Heart right ventricle (tissue), 16 donors: ENCODE results near the gene COMT. TPM values are rescaled to one million over a fixed set of nuclear protein-coding genes. Genes with fewer than 3 reads are reported as not detected.

ENCODE experiments used
- ATAC-seq, 8 donors: fragments of 200-7000 bp; cut with Tn5 transposase; one replicate each; pipeline ENCODE4 v1.9.1; 2020; ENCODE audit warnings: mild to moderate bottlenecking in 8 of 8, moderate library complexity in 8 of 8, moderate number of reproducible peaks in 1 of 8
- DNase-seq, 2 donors: peaks; one replicate each; pipeline ENCODE4 v3.0.0-alpha.2; 2020
- H3K27ac ChIP-seq, 10 donors: fragments of 200-600 bp; sonication (generic) in 2 of 10; one replicate each; pipeline versions ENCODE4 v1.5.0 to v1.8.0; 2020 to 2022; ENCODE audit warnings: mild to moderate bottlenecking in 3 of 10
- H3K27me3 ChIP-seq, 7 donors: fragments of 200-600 bp; one replicate each; pipeline ENCODE4 v1.8.0; 2021 to 2022; ENCODE audit warnings: mild to moderate bottlenecking in 2 of 7
- H3K36me3 ChIP-seq, 9 donors: fragments of 200-600 bp; sonication (generic) in 1 of 9; one replicate each; pipeline versions ENCODE4 v1.5.0 to v1.8.0; 2020 to 2022; ENCODE audit warnings: mild to moderate bottlenecking in 2 of 9
- H3K4me1 ChIP-seq, 9 donors: fragments of 200-600 bp; sonication (generic) in 1 of 9; one replicate each; pipeline versions ENCODE4 v1.5.0 to v1.8.0; 2020 to 2022; ENCODE audit warnings: mild to moderate bottlenecking in 4 of 9
- H3K4me3 ChIP-seq, 10 donors: fragments of 200-600 bp; sonication (generic) in 2 of 10; one replicate each; pipeline versions ENCODE4 v1.5.0 to v1.8.0; 2020 to 2022; ENCODE audit warnings: mild to moderate bottlenecking in 7 of 10, moderate library complexity in 2 of 10
- H3K9me3 ChIP-seq, 11 donors: fragments of 200-600 bp in 10 of 11; sonication (generic) in 2 of 11; one replicate each; pipeline versions ENCODE4 v1.5.0 to v1.8.0; 2013 to 2022; ENCODE audit warnings: mild to moderate bottlenecking in 2 of 11, control low read depth in 1 of 11, moderate library complexity in 1 of 11
- WGBS, 2 donors: extraction: QIAGEN DNeasy Blood & Tissue Kit; methylation state at CpG; one replicate each; pipeline ENCODE4 v1.1.7; 2013; ENCODE audit warnings: inconsistent platforms in 1 of 2; 5-methylcytosine and 5-hydroxymethylcytosine counted together
- intact Hi-C, 10 donors: fragments of 100-400 bp; cut with DNase I; formaldehyde crosslinking; loops; one replicate each; pipeline versions ENCODE4 v1.11.1 to v1.14.2; 2022
- polyA plus RNA-seq, 2 donors: library from polyadenylated mRNA; stranded (reverse); fragments of 200-250 nt; gene quantifications; one replicate each; pipeline ENCODE4 v1.2.3, GENCODE V29; 2013
- total RNA-seq, 10 donors: library from RNA; stranded (reverse); fragmentation: NEBNext Ultra II Directional in 3 of 10; extraction: Animal tissue kit (Norgen Biotek cat#: 25700) in 3 of 10; gene quantifications; one replicate each; pipeline versions ENCODE4 v1.2.1 to v1.2.4, GENCODE V29; 2021 to 2023
- TF ChIP-seq, protein P1 (sequence below), 9 donors: fragments of 200-600 bp; sonication (generic) in 2 of 9; IDR thresholded peaks; one replicate each; pipeline versions ENCODE4 v1.5.0 to v1.8.0; 2021 to 2022; ENCODE audit warnings: antibody characterized with exemption in 9 of 9, mild to moderate bottlenecking in 5 of 9, moderate library complexity in 1 of 9
- donor health status: Arrhythmogenic right ventricular cardiomyopathy.
- donor health status: ischemic (EF 13 %, LVEDD 7.1; RV severe dilation, severe dysfunction).
- donor health status: healthy with polysubstance abuse.
- donor health status: DM: no; HTN: yes; CAD: no.
- donor health status: DM: no; HTN: no; CAD: no.
- donor health status: ischemic (EF 25% LVEDD 6.9; RV normal size, moderate dysfunction).
- donor health status: ischemic (EF 25% LVEDD 5.7; RV mildly dilated, moderate dysfunction).
- donor health status: healthy.
- donor health status: DM: yes; HTN: yes; CAD: no.
- donor health status: Ischemic cardiomyopathy.
- donor health status: ischemic (EF 35%, LVEDD 5.7; RV mildly dilated, moderate dysfunction).
- donor health status: nonischemic (EF 11% LVEDD 7.7; RV severe dilation, severe dysfunction).
- donor health status: DM: yes; HTN: yes; CAD: no.
- donor health status: PGD.
- donor health status: ischemic (EF 29% LVEDD 5.4; RV normal size, mild dysfunction).
- donor health status: nonischemic (EF 23%, LVEDD 6.1; RV moderate dilation, normal function).

Gene COMT
- total and polyA plus RNA-seq, 12 donors = 42.9 to 273 (median 101) TPM

DNA sequence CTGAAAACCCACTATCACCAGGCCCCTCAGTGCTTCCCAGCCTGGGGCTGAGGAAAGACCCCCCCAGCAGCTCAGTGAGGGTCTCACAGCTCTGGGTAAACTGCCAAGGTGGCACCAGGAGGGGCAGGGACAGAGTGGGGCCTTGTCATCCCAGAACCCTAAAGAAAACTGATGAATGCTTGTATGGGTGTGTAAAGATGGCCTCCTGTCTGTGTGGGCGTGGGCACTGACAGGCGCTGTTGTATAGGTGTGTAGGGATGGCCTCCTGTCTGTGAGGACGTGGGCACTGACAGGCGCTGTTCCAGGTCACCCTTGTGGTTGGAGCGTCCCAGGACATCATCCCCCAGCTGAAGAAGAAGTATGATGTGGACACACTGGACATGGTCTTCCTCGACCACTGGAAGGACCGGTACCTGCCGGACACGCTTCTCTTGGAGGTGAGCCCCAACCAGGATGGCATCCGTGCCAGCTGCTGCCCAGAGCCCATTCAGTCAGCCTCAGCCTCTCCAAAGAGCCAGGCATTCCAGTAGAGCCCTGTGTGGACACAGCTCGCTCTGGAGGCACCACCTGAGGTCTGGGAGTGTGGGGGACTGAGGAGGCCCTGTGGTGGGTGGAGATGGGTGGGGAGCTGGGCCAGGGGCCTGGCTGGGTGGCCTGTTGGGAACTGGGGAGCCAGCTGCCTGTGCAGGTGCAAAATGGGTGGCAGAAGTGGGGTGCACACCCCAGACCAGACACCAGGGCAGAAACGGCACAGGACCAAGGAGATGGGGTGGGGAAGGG is 22.5 kb downstream of the COMT start:
- intact Hi-C loops = loop anchor here in 3 of 10 donors (10.0 kb wide), 3 partner anchors 151 to 171 kb away; partner anchors contain the start of genes RANBP1 (in 1 of the 3), TRMT2A (in 1 of the 3) and ZDHHC8 (in 1 of the 3)
- peaks cover 6 to 42% (median 26%) of the 10 kb centered on the region in 9 donors for H3K4me1 ChIP-seq
- TF ChIP-seq, protein P1, sequence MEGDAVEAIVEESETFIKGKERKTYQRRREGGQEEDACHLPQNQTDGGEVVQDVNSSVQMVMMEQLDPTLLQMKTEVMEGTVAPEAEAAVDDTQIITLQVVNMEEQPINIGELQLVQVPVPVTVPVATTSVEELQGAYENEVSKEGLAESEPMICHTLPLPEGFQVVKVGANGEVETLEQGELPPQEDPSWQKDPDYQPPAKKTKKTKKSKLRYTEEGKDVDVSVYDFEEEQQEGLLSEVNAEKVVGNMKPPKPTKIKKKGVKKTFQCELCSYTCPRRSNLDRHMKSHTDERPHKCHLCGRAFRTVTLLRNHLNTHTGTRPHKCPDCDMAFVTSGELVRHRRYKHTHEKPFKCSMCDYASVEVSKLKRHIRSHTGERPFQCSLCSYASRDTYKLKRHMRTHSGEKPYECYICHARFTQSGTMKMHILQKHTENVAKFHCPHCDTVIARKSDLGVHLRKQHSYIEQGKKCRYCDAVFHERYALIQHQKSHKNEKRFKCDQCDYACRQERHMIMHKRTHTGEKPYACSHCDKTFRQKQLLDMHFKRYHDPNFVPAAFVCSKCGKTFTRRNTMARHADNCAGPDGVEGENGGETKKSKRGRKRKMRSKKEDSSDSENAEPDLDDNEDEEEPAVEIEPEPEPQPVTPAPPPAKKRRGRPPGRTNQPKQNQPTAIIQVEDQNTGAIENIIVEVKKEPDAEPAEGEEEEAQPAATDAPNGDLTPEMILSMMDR (IDR thresholded peaks at IDR 0.05) = no peak
- no peak overlapping the region for H3K27ac ChIP-seq
- H3K9me3 ChIP-seq = no peaks in the 10 kb centered on the region
- H3K4me3 ChIP-seq = no peak overlapping the region
- ATAC-seq (no peak), DNase-seq (no peak)
- no peaks in the 10 kb centered on the region for H3K27me3 ChIP-seq
- peaks cover 0 to 66% (median 20%) of the 10 kb centered on the region in 9 donors for H3K36me3 ChIP-seq
- 85 to 93% methylated on average over 12 of the region's 12 CpGs for WGBS, 2 donors

DNA sequence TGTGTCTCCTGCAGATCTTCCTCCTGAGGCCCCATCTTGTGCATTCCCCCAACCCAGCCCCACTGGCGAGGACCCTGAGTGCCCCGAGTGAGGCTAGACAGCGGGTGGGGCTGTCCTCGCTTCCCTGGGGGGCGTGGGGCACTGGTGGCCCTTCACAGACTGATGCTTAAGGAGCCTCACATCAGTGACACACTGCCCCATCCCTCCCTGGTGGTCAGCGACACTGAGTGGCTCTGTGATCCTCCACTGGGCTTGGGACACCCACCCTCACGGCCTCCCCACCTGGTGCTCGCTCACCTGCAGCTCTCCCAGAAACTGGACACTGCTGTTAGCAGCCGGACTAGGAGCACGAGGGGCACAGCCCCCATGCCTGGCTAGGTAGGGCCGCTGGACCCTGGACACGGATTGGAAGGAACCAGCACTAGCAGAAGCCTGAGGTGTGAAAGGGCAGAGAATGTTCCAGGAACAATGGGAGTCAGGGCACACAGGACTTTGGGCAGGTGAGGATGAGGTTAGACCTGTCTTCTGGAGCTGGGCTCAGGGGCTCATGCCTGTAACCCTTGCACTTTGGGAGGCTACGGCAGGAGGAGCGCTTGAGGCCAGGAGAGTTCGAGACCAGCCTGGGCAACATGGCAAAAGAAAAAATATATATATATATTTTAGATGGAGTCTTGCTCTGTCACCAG is 23.3 kb downstream of the COMT start:
- intact Hi-C loops = loop anchor here in 3 of 10 donors (10.0 kb wide), 3 partner anchors 150 to 170 kb away; partner anchors contain the start of genes RANBP1 (in 1 of the 3), TRMT2A (in 1 of the 3) and ZDHHC8 (in 1 of the 3)
- Histone ChIP-seq H3K36me3 (peaks cover 0 to 74% (median 25%) of the 10 kb centered on the region in 9 donors), H3K4me3 (no peak overlapping the region), H3K27me3 (no peaks in the 10 kb centered on the region), H3K4me1 (peaks cover under 1 to 35% (median 22%) of the 10 kb centered on the region in 9 donors), H3K9me3 (no peaks in the 10 kb centered on the region), H3K27ac (no peak overlapping the region)
- TF ChIP-seq, protein P1 (IDR thresholded peaks at IDR 0.05) = no peak
- ATAC-seq (no peak), DNase-seq (no peak)
- WGBS, 2 donors = 90 to 96% methylated on average over 15 of the region's 15 CpGs

DNA sequence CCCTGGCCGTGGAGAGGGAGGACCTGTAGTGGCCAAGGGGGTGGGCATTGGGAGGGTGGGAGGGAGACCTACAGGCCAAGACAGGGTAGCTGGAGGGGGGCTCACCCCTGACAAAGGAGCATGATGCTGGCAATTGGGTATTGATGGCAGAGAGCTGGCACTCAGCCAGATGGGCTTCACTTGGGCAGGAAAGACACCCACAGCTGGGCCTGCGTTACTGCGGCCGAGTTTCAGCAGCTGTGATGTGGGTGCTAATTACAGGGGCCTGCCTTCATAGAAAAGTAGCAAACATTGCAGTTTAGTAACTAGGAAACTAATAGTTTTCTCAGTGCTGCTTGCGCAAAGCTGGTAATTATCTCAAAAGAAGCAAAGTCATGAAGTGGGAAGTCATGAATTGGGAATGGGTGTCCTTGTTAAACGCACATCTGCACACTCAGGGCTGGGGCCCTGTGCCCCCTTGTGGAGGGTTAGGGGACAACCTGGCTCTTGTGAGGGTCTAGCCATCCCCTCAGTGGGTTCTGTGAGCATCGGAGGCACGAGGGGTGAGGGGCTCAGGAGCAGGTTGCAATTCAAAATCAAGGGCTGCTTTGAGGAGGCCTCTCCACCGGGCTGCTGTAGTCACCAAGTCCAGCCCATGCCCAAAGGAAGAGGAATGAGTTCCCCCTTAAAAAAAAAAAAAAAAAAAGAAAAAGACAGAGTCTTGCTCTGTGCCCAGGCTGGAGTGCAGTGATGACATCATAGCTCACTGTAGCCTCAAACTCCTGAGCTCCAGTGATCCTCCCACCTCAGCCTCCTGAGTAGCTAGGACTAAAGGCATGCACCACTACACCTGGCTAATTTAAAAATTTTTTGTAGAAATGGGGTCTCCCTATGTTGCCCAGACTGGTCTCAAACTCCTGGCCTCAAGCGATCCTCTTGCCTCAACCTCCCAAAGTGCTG is 24.5 kb downstream of the COMT start:
- no peaks in the 10 kb centered on the region for H3K27me3 ChIP-seq
- H3K9me3 ChIP-seq = no peaks in the 10 kb centered on the region
- no peak for DNase-seq
- ATAC-seq = no peak
- TF ChIP-seq, protein P1 (IDR thresholded peaks at IDR 0.05) = peak in 3 of 9 donors; percentile 17 to 31 (median 22)
- intact Hi-C loops = loop anchor here in 4 of 10 donors (2.0 to 10.0 kb wide), 4 partner anchors 21 to 169 kb away; partner anchors contain the start of genes RANBP1 (in 1 of the 4), TRMT2A (in 1 of the 4) and ZDHHC8 (in 1 of the 4)
- peaks cover 4 to 28% (median 15%) of the 10 kb centered on the region in 9 donors for H3K4me1 ChIP-seq
- peaks cover 0 to 84% (median 27%) of the 10 kb centered on the region in 9 donors for H3K36me3 ChIP-seq
- H3K27ac ChIP-seq = no peak overlapping the region
- H3K4me3 ChIP-seq = no peak overlapping the region
- WGBS, 2 donors = 84% methylated on average over 10 of the region's 10 CpGs
